ENCODE measurements around the gene SLC23A2.
A peak's percentile ranks its signal among the peaks of the same experiment; 100 is the strongest.

The SLC23A2 gene

GRCh38 chr20:4813863-4814695 is 187.2 kb downstream of the SLC23A2 start:
- DNase-seq (ENCODE audit: low spot score): no peak

DNA sequence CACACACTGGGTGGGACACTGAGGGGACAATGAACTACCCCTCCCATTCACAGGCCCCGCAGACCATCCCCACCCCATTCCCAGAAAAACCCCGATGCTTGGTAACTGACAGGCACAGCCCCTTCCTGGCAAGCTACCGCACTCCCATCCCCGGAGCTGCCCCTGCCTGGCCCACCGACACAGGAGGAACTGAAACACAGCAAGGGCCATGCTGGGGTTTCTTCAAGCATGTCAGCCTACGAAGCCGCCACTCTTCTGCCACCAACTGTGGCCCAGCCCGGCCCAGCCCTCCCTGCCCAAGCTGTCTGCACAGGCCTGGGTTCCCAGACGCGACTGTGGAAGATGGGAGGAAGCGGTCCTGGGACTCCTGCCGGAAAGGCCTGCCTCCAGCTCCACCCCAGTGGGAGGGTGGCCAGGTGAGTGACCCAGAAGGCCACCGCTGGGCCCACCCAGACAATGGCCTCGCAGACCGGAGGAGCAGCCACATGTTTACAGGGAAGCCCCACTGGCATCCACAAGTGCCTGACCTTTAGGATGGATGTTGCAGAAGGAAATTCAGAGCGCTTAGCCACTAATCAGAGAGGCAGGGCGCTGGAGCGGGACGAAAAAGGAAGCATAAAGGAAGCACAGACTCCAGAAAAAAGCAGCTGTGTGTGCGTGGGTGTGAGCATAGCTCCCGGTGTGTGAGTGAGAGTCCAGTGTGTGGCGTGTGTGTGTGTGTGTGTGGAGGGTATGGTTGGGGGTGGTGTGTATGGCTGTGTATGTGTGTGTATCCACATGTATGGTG is 188.0 kb downstream of the SLC23A2 start:
- DNase-seq (ENCODE audit: low spot score): no peak

GRCh38 chr20:4812641-4813075 is 188.7 kb downstream of the SLC23A2 start:
- no peak for DNase-seq (ENCODE audit: low spot score)

DNA sequence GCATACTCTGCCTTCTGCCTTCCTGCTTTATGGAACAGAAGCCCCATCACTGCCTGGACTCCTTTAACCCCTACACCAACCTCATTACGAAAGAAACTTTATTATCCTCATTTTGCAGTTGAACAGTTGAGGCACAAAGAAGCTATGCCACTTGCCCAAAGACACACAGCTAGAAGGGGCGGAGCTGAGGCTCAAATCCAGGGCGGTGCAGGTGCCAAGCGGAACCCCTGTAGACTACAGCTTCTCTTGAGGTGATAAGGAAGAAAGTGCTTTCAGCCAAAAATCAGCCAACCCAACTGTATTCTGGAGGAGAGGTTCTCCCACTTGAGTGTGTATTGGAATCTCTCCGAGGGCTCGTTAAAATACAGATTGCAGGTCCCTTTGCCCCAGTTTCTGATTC is 189.1 kb downstream of the SLC23A2 start:
- no peak for DNase-seq (ENCODE audit: low spot score)

DNA sequence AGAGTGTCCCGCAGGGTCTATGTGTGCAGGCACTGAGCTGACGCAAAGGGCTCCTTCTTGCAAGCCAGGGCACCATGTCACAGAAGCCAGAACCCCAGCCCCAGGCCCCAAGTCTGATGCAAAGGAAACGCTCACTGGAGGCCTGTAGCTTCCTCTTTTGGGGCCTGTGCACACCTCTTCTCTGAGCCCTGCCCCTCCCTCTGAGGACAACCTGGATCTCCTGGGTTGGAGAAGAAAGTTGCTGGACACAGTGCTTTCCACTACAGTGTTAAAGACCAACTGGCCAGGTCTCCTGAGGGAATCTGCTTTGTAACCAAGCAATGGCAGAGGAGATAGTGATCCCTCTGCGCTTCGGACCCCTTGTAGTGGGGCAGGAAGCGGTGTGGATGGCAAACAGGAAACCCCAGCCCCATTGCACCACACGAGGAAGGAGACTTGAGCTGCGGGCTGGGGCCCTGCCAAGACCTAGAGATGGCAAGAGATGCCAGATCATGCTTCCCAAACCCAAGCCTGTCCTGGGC is 189.6 kb downstream of the SLC23A2 start:
- DNase-seq (ENCODE audit: low spot score): no peak

- DNase-seq (ENCODE audit: low spot score): no peak
Measured at GRCh38 chr20:4811257-4811656, 190.1 kb downstream of the SLC23A2 start.

DNA sequence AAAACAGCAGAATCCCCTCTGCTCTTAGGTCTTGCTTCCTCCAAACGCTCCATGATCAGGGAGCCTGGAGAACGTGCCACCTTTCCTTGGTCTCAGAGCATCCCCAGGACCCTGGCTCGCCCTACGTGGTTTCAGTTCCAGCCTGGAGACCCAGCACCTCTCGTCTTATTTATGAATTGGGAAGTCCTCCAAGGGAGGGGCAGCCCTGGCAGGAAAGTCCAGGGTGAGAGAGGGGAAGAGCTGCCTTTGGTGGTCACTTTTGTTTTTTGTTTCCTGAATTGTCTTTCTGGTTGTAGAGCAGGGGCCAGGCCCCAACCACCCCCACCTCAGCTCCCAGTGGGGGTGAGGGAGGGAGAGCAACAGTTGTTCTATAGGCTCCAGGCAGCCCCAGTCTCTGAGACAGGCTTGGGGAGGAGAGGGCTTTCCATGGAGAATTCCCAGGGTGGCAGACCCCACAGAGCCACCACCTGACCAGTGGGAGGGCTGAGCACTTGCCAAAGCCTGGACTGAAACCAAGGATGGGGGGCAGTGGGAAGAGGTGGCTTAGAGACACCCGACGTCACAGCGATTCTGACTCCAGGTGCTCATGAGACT is 190.8 kb downstream of the SLC23A2 start:
- DNase-seq (ENCODE audit: low spot score): no peak

- no peak for DNase-seq (ENCODE audit: low spot score)
Measured at GRCh38 chr20:4809707-4810106, 191.6 kb downstream of the SLC23A2 start.

- DNase-seq (ENCODE audit: low spot score): peak; percentile 44
Measured at GRCh38 chr20:4808872-4809271, 192.4 kb downstream of the SLC23A2 start.

- DNase-seq (ENCODE audit: low spot score): no peak
Measured at GRCh38 chr20:4805663-4806449, 195.5 kb downstream of the SLC23A2 start.

- DNase-seq (ENCODE audit: low spot score): no peak
Measured at GRCh38 chr20:4802527-4802926, 198.8 kb downstream of the SLC23A2 start.

All from GM03348 (cell line).